Retinal pigment epithelial cell (primary cell): ENCODE data around the gene COL4A3.

Experiments
- DNase-seq: peaks from one replicate; pipeline ENCODE4 v3.0.0-alpha.2; 2010; ENCODE audit warnings: low read depth
- H3K4me3 ChIP-seq: 2 replicates; pipeline ENCODE4 v1.5.1; 2011; ENCODE audit warnings: mild to moderate bottlenecking, low read length, control low read depth, moderate library complexity
- CTCF ChIP-seq: conservative IDR thresholded peaks from 2 replicates; pipeline ENCODE4 v1.5.1; 2011; ENCODE audit warnings: low read depth, low read length, control low read depth, inconsistent platforms

Gene COL4A3

GRCh38 chr2:227326783-227327182 lies 162.4 kb downstream of the COL4A3 start:
- no peak for TF ChIP-seq CTCF
- no peak for DNase-seq
- peak overlapping the region; percentile 81 for H3K4me3 ChIP-seq

GRCh38 chr2:227335713-227336112 lies 171.3 kb downstream of the COL4A3 start:
- no peak for TF ChIP-seq CTCF
- no peak overlapping the region for H3K4me3 ChIP-seq
- no peak for DNase-seq

GRCh38 chr2:227337442-227337841 lies 173.0 kb downstream of the COL4A3 start:
- DNase-seq: no peak
- H3K4me3 ChIP-seq: no peak overlapping the region
- no peak for TF ChIP-seq CTCF

GRCh38 chr2:227339098-227339599 lies 174.7 kb downstream of the COL4A3 start:
- no peak for TF ChIP-seq CTCF
- no peak for DNase-seq

GRCh38 chr2:227340106-227340505 lies 175.7 kb downstream of the COL4A3 start:
- no peak for TF ChIP-seq CTCF
- H3K4me3 ChIP-seq: no peak overlapping the region
- no peak for DNase-seq

More at GRCh38 chr2:227339098-227339599, 174.7 kb downstream of the COL4A3 start:
- no peak overlapping the region for H3K4me3 ChIP-seq

GRCh38 chr2:227341553-227341952 lies 177.1 kb downstream of the COL4A3 start:
- no peak for TF ChIP-seq CTCF
- H3K4me3 ChIP-seq: no peak overlapping the region

GRCh38 chr2:227344231-227344630 lies 179.8 kb downstream of the COL4A3 start:
- no peak overlapping the region for H3K4me3 ChIP-seq
- no peak for DNase-seq
- no peak for TF ChIP-seq CTCF

More at GRCh38 chr2:227341553-227341952, 177.1 kb downstream of the COL4A3 start:
- no peak for DNase-seq
